HUES64 (cell line): ENCODE measurements around the gene PURA.

Source experiments
- H3K27ac ChIP-seq: 2 replicates; pipeline ENCODE4 v1.7.0; 2013; ENCODE audit warnings: low read depth, low read length, inconsistent platforms
- H3K27me3 ChIP-seq: 2 replicates; pipeline ENCODE4 v1.6.1; 2013; ENCODE audit warnings: mild to moderate bottlenecking, low read length; ENCODE audit not compliant: insufficient read depth
- H3K36me3 ChIP-seq: 2 replicates; pipeline ENCODE4 v1.6.1; 2013; ENCODE audit warnings: mild to moderate bottlenecking, low read length; ENCODE audit not compliant: insufficient read depth
- H3K4me1 ChIP-seq: 2 replicates; pipeline ENCODE4 v1.6.1; 2013; ENCODE audit warnings: mild to moderate bottlenecking, low read length, moderate library complexity; ENCODE audit not compliant: insufficient read depth
- H3K4me3 ChIP-seq: 2 replicates; pipeline ENCODE4 v1.5.1; 2013; ENCODE audit warnings: mild to moderate bottlenecking, low read length, moderate library complexity
- H3K9ac ChIP-seq: 2 replicates; pipeline ENCODE4 v1.6.1; 2013; ENCODE audit warnings: mild to moderate bottlenecking, low read depth, low read length
- H3K9me3 ChIP-seq: 2 replicates; pipeline ENCODE4 v1.6.1; 2013; ENCODE audit warnings: low read depth, low read length; ENCODE audit not compliant: insufficient read depth
- WGBS: fragments of 150-250, 120-280 bp; methylation state at CpG from one replicate; pipeline ENCODE4 v1.1.7; 2013; ENCODE audit warnings: missing lambda C conversion rate; 5-methylcytosine and 5-hydroxymethylcytosine counted together

The PURA gene

DNA sequence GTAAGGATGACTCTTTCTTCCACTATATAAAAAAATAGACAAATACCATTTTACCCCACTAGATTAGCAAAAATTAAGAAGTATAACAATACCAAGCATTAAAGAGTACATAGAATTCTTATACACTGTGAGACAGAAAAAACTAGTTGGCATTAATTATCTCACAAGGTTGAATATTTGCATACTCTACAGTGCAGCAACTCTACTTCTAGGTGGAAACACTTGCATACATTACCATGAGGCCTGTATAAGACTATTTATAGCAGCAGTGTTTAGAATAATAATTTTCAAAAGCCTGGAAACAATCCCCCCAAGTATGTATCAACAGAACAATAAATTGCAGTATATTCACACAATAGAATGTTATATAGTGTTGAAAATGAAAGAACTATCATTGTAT, 19.0 kb upstream of the PURA start:
- H3K9me3 ChIP-seq, result no peaks in the 10 kb centered on the region
- H3K9ac ChIP-seq, result no peak overlapping the region
- H3K27ac ChIP-seq, result no peak overlapping the region
- no peaks in the 10 kb centered on the region for H3K4me1 ChIP-seq
- H3K4me3 ChIP-seq, result no peak overlapping the region
- peaks cover 37% of the 10 kb centered on the region for H3K27me3 ChIP-seq
- no peaks in the 10 kb centered on the region for H3K36me3 ChIP-seq

DNA sequence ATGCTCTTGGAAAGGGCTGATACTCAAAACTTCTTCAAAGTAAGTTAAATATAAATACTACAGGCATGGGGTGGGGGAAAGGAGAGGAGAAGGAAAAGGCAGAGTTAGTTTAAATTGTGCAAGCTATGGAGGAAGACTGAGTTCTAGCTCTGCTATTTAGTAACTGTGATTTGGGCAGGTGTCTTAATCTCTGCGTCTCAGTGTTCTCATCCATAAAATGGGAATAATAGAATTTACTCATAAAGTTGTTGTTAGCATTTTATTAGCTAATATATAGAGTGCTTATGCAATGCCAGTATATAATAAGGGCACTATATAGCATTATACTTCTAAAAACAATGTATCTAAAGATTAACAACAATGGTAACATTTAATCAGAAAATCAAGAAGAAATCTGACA, 12.7 kb upstream of the PURA start:
- H3K4me1 ChIP-seq, result no peaks in the 10 kb centered on the region
- H3K9ac ChIP-seq, result no peak overlapping the region
- peaks cover 68% of the 10 kb centered on the region for H3K27me3 ChIP-seq
- no peaks in the 10 kb centered on the region for H3K9me3 ChIP-seq
- H3K36me3 ChIP-seq, result no peaks in the 10 kb centered on the region
- H3K4me3 ChIP-seq, result no peak overlapping the region
- no peak overlapping the region for H3K27ac ChIP-seq
- WGBS, result no CpG with 5 or more reads among the region's 1 CpG

DNA sequence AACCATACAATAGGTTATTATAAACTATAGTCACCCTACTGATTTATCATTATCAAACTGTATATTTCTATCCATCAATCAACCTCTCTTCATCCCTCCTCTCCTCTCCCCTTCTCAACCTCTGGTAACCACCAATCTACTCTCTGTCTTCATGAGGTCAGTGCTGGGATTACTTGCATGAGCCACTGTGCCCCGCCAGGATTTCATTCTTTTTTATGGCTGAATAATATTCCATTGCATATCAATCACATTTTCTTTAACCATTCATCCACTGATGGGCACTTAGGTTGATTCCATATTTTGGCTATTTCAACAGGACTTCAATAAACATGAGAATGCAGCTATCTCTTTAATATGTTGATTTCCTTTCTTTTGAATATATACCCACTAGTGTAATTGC, 10.8 kb upstream of the PURA start:
- WGBS, result 64% methylated on average over 1 of the region's 1 CpG
- Histone ChIP-seq H3K27ac (no peak overlapping the region), H3K9me3 (no peaks in the 10 kb centered on the region), H3K36me3 (no peaks in the 10 kb centered on the region), H3K27me3 (peaks cover 77% of the 10 kb centered on the region), H3K4me1 (peaks cover 6% of the 10 kb centered on the region; the same call in 1 of the 2 replicates), H3K9ac (no peak overlapping the region), H3K4me3 (no peak overlapping the region)

DNA sequence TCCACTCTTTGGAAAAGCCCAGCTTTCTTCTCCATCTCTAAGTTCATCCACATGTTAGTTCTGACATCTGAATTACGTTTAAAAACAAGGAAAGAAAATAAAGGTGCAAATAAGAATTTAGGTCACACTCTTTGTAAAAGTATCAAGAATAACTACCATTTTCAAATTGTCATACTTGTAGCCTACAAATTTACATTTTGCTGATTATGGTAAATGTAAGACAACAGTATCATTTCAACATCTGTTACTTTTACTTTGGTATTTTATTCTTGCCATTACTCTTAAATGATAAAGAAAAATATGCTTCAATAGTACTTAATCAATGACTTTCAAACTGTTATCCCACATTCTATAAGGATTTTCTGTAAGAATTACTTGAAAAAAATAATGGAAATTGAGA, 9.8 kb upstream of the PURA start:
- no peak overlapping the region for H3K27ac ChIP-seq
- no peaks in the 10 kb centered on the region for H3K36me3 ChIP-seq
- no peaks in the 10 kb centered on the region for H3K9me3 ChIP-seq
- H3K4me1 ChIP-seq, result peaks cover 10% of the 10 kb centered on the region; the same call in 1 of the 2 replicates
- H3K27me3 ChIP-seq, result peaks cover 87% of the 10 kb centered on the region
- WGBS, result no CpG with 5 or more reads among the region's 1 CpG
- no peak overlapping the region for H3K9ac ChIP-seq
- no peak overlapping the region for H3K4me3 ChIP-seq

DNA sequence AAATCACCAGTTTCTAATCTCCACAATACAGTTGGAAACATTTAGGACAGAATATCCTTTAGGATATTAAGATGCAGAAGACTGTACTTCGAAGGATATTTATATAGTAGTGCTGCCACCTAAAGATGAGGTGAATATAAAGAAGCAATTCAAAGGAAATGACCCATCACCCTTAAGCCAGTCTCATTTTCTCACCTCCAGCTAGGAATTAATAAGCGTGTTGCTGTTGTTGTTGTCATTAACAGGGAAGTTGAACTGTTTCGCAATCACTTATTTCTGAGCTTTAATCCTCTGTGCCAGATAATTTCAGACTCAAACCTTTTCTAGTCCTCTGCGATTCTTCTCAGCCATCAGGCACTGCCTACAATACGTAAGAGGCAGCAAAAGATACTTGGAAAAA, 7.8 kb upstream of the PURA start:
- no peaks in the 10 kb centered on the region for H3K9me3 ChIP-seq
- H3K9ac ChIP-seq, result no peak overlapping the region
- H3K27me3 ChIP-seq, result peaks cover 93% of the 10 kb centered on the region

DNA sequence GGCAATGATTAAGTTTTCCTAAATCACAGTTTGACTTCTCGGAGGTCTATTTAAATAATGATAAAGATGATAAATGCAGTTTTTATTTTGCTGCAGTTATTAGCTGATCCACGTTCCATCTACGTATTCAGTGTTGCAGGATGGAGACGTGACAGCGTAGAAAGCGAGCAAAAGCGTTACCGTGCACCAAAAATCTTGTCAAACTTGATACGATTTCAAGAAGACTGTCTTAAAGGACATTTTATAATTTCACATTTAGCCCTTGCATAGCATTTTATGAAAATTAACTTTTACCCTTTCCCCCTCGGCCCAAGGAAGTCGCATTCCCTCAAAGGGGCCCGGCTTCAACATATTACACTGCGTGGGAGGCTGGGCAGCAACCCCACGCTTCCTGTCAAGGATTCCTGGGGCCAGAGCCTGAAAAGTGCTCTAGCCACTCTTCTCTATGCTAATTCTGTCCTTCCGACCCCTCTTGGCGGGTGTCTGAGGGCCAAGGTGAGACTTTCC, 7.1 kb upstream of the PURA start:
- WGBS, result 15% methylated on average over 16 of the region's 16 CpGs

More for the DNA sequence above, 7.8 kb upstream of the PURA start:
- H3K4me3 ChIP-seq, result no peak overlapping the region
- no peaks in the 10 kb centered on the region for H3K36me3 ChIP-seq
- peaks cover 22% of the 10 kb centered on the region for H3K4me1 ChIP-seq
- H3K27ac ChIP-seq, result no peak overlapping the region
- 43% methylated on average over 4 of the region's 5 CpGs for WGBS

DNA sequence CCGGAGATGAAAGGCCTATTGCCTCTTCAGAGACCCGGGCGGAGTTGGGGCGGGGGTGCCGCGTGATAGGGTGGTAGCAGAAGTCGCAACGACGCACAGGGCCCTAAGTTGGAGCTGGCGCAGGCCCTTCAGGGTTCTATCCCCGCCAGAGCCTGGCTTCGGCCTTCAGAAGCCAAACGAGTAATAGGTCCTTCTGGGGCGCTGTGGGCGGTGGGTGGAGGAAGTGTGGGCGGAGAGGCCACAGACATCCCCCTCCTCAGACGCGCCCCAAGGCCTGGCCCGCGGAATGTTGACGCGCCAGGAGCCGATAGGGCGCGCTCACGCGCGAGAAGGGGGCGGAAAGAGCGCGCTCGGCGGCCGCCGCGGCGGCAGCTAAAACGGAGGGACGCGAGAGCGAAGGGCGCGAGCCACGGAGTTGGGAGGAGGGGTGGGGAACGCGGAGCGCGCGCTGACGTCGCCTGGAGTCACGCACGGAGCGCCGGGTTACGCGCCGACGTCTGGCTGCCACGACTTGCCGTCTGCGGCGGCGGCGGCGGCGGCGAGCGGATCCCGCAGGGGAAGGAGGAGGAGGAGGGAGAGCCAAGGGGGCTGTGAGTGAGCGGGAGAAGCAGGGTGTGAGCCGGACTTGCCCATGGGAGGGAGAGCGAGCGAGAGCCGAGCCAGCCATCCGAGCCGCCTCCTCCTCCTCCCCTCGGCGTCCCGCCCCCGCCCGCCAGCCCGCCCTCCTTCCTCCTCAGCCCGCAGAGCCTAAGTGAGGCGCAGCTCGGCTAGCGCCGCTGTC, 6.4 kb upstream of the PURA start:
- Histone ChIP-seq H3K9ac (peak overlapping the region; percentile 69), H3K9me3 (no peaks in the 10 kb centered on the region), H3K4me1 (peaks cover 34% of the 10 kb centered on the region), H3K36me3 (no peaks in the 10 kb centered on the region), H3K4me3 (peak overlapping the region; percentile 73), H3K27ac (peak overlapping the region; percentile 20; the same call in 1 of the 2 replicates), H3K27me3 (peaks cover 94% of the 10 kb centered on the region)
- WGBS, result under 1% methylated on average over 86 of the region's 88 CpGs

More for the DNA sequence above, 7.1 kb upstream of the PURA start:
- H3K9ac ChIP-seq, result peak overlapping the region; percentile 69
- H3K27me3 ChIP-seq, result peaks cover 94% of the 10 kb centered on the region
- no peak overlapping the region; the same call in 1 of the 2 replicates for H3K27ac ChIP-seq
- peak overlapping the region; percentile 73 for H3K4me3 ChIP-seq
- H3K9me3 ChIP-seq, result no peaks in the 10 kb centered on the region
- H3K36me3 ChIP-seq, result no peaks in the 10 kb centered on the region
- H3K4me1 ChIP-seq, result peaks cover 28% of the 10 kb centered on the region

DNA sequence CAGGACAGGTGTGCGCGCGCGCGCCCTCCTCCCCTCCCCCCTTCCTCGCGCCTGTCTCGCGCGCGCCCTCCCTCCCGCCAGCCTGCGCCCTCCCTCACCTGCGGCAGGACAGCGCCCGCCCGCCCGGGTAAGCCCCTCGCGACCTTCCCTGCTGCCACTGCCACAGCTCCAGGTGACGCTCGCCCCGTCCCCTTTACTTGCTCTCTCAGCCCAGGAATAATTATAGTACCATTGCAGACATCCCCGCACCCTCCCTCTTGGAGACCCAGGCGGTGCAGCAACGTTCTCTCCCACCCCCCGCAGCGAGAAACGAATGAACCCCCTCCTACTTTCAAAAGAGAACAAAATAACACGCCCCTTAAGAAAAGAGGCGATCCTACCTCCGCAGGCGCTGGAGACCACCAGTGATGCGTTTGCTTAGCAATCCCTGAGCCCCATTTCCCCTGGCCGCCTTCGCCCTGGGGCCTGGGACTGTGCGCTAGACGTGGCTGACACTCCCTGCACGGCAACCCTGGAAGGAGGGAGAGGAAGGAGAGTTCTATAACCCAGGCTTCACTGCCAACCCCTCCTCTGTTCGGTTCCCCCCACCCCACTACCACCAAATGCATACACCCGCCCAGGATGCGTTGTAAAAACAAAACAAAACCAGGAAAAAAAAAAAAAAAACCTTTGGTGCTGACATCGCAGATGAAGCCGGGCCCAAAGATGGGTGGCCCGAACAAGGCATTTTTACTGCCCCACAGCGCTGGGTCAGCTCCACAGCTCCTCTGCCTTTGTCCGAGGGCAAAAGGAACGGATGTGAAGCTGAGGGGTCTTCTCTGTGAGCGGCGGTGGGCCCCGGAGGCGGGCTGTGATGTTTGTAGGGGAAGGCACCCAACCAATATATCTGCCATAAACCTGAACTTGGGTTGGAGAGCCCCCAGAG, 5.6 kb upstream of the PURA start:
- Histone ChIP-seq H3K9ac (0 out of 2 replicates have a peak overlapping the region, but pooled peaks have one; percentile 8), H3K4me1 (peaks cover 36% of the 10 kb centered on the region), H3K4me3 (peak overlapping the region; percentile 73), H3K27me3 (peaks cover 94% of the 10 kb centered on the region), H3K9me3 (no peaks in the 10 kb centered on the region), H3K27ac (no peak overlapping the region), H3K36me3 (no peaks in the 10 kb centered on the region)
- WGBS, result under 1% methylated on average over 49 of the region's 52 CpGs

DNA sequence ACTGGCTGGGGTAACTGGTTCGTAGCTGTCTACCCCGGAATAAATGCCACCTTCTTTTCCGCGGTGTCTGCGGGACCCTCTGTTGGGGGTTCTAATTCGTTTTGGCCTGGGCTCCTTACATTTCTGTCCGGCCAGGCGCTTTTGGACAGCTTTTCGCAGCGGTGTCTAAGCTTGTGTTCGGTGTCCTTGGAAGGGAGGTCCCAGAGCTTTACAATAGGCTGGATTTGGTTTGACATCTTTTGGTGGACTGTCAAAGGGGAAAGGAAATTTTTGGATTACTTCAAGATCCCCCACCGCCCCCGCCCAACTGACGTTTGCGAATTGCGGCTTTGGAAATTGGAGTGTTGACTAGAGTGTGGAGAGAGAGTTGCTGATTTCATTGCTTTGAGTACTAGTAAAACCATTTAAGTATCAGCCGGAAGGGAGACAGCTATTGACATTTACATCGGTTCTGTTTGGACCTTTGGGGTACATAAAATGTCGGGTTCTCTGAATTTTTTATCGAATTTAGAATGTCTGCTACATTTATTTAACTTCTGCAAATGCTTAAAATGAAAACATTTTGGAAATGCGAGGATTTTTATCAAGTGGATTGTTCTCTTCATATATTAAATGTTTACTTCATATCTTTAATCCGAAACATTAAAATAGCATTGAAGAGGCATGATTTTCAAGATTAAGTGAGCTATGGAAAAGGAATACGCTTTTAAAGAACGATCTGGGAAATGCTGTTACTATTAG, 4.7 kb upstream of the PURA start:
- peak overlapping the region; percentile 73 for H3K4me3 ChIP-seq
- peaks cover 36% of the 10 kb centered on the region for H3K4me1 ChIP-seq
- H3K27ac ChIP-seq, result no peak overlapping the region
- H3K27me3 ChIP-seq, result peaks cover 88% of the 10 kb centered on the region
- H3K36me3 ChIP-seq, result no peaks in the 10 kb centered on the region
- H3K9me3 ChIP-seq, result no peaks in the 10 kb centered on the region
- WGBS, result 8% methylated on average over 23 of the region's 24 CpGs
- H3K9ac ChIP-seq, result no peak overlapping the region

DNA sequence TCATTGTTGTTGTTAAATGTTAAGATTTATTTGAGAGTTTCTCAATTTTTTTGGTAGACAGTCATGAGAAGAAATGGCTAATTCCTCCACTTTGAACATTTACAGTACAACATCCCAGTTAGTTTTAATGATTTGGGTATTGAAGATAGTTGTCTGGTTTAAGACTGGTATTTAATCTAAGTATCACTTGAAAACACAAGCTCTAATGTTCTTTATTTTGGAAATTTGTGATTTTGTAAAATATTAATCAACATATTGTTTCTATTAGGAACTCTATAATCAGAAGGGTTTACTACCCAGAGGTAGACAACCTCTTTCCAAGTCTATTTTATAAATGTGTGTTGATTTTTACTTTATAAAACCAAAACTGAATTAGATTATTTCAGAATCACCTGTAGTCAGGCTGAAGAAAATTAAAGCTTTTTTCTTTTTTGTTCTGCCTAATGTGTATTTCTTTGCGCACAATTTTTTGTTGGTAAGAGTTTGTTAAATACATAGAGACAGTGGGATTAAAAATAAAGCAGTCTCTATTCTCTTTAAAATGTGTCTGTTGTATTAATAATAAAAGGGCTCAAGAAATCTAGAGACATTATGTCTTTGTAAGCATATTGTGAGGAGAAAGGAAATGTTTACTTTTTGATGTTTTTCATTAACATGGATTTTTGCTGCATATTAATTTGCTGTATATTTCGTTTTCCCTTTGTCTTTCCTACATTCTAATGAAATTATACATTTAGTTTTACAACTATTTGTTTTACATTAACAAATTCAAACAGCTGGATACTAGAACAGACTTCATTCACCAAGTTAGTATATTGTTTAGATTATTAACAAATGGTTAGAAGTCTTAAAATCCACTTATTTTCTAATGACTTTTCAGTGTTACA, 3.9 kb upstream of the PURA start:
- peaks cover 38% of the 10 kb centered on the region for H3K4me1 ChIP-seq
- no peaks in the 10 kb centered on the region for H3K36me3 ChIP-seq
- 50% methylated on average over 1 of the region's 2 CpGs for WGBS
- no peak overlapping the region for H3K27ac ChIP-seq
- no peak overlapping the region for H3K9ac ChIP-seq
- H3K4me3 ChIP-seq, result no peak overlapping the region
- peaks cover 88% of the 10 kb centered on the region for H3K27me3 ChIP-seq
- no peaks in the 10 kb centered on the region for H3K9me3 ChIP-seq
